Fibroblast of peridontal ligament (primary cell): ENCODE results near the gene GPRC5C.
"Not testable (repeated sequence)": the region's sequence is repeated elsewhere in the genome, so short reads cannot be mapped to it uniquely, and the experiment has no call there.

Source experiments
- DNase-seq: peaks from one replicate; pipeline ENCODE4 v3.0.0-alpha.2; 2010; ENCODE audit errors: extremely low read depth

GPRC5C gene

DNA sequence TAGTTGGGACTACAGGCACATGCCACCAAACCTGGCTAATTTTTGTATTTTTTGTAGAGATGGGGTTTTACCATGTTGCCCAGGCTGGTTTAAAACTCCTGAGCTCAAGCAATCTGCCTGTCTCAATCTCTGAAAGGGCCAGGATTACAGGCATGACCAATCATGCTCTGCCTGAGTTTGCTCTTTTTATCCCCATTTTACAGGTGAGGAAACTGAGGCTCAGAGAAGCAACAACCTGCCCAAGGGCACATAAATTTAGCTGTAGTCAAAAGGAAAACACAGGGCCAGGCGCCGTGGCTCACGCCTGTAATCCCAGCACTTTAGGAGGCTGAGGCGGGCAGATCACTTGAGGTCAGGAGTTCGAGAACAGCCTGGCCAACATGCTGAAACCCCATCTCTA, 26.6 kb upstream of the GPRC5C start:
- not testable (repeated sequence) for DNase-seq

DNA sequence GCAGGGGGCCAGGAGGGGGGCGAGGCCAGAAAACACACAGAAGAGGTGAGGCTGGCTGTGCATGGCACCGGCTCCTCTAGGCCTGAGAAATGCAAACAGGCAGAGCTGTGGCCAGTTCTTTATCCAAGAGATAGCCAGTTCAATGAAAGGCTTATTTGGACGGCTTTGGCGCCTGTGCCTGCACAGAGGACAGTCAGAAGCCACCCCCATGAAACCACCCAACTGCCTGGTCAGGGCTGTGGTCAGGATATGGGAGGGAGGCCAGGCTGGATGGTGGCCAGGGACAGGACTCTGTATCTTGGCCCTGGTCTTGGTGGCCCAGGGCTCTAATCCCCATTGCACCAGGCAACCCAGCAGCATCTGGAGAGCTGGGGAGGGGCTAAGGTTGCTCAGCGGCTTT, 24.5 kb upstream of the GPRC5C start:
- DNase-seq, result no peak

DNA sequence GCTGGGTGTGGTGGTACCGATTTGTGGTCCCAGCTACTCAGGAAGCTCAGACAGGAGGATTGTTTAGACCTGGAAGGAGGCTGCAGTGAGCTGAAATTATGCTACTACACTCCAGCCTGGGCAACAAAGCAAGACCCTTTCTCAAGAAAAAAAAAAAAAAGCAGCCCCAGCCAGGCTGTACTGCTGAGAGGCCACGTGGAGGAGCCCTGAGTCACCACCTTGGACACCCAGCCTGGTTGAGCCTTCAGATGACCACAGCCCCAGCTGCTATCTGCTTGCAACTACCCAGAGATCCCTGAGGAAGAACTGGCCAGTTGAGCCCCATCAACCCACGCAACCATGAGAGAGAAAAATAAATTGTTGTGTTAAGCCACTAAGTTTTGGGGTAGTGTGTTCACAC, 23.6 kb upstream of the GPRC5C start:
- DNase-seq, result no peak

DNA sequence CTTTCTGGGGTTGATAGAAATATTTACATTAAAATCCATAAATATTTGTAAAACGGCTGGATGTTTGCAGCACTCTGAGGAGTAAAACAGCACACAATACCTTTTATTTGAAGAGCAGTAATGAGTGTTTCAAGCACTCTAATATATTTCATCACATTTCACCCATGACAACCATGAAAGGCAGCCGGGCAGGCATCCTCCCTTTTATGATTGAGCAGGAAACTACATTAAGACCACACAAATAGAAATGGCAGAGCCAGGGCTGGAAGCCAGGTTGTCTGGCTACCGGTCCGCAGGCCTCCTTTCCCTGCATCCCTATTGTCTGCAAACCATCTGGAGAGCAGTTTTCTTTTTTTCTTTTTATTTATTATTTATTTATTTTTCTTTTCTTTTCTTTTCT, 23.1 kb upstream of the GPRC5C start:
- no peak for DNase-seq

DNA sequence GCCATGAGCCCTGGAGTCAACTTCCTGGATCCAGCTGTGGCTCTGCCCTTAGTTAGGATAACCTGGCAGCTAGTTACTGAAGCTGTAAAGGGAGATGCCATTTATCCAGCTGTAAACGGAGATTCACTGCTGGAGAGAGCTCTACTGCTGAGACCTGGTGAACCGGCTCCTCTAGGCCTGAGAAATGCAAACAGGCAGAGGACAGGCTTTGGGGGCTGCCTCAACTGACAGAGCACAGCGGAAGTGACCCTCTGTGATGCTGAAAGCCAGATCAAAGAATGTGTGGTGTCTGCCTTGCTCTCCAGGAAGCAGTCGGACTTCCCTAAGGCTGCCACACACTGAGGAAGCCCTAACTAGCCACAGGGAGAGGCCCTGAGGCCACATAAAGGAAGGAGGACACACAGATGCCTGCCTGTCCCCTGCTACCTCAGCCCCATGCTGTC, 21.9 kb upstream of the GPRC5C start:
- no peak for DNase-seq

DNA sequence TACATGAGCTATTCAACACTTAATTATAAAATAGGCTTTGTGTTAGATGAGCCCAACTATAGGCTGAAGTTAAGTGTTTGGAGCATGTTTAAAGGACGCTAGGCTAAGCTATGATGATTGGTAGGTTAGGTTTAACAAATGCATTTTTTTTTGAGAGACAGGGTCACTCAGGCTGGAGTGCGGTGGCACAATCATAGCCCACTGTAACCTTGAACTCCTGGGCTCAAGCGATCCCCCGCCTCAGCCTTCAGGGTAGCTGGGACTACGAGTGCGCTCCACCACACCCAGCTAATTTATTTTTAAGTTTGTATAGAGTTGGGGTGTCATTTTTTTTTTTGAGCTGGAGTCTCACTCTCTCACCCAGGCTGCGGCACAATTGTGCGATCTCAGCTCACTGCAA, 19.3 kb upstream of the GPRC5C start:
- no peak for DNase-seq

DNA sequence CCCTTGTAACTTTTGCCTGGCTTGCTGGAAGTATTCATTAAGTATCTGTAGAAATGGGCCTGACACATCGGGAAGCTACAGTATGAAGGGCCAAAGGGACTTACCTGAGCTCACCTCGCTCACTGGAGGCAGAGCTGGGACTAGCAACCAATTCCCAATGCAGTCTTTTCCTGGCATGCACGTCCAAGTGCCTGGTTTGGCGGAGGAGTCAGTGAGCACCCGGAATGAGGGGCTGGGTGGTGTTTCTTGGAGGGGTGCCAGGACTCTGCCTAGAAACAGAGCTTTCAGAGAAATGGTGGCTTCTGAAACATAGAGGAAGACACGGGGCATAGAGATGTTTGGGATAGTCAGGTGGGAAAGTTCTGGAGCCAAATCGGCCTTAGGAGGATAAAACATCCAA, 18.4 kb upstream of the GPRC5C start:
- no peak for DNase-seq

DNA sequence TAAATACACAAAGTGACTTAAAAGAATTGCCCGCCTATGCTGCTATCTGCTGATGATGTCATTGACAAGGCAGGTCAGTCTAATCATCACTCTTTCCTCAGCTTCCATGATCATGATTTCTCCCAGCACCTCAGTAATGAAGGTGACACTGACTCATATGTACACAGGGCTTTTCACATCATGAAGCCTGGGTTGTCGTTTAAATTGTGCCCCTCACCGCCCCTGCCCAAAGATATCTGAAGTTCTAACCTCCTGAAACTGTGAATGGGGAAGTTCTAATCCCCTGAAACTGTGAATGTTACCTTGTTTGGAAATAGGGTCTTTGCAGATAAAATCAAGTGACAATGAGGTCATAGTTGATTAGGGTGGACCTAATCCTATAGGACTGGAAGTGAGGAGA, 17.4 kb upstream of the GPRC5C start:
- no peak for DNase-seq

DNA sequence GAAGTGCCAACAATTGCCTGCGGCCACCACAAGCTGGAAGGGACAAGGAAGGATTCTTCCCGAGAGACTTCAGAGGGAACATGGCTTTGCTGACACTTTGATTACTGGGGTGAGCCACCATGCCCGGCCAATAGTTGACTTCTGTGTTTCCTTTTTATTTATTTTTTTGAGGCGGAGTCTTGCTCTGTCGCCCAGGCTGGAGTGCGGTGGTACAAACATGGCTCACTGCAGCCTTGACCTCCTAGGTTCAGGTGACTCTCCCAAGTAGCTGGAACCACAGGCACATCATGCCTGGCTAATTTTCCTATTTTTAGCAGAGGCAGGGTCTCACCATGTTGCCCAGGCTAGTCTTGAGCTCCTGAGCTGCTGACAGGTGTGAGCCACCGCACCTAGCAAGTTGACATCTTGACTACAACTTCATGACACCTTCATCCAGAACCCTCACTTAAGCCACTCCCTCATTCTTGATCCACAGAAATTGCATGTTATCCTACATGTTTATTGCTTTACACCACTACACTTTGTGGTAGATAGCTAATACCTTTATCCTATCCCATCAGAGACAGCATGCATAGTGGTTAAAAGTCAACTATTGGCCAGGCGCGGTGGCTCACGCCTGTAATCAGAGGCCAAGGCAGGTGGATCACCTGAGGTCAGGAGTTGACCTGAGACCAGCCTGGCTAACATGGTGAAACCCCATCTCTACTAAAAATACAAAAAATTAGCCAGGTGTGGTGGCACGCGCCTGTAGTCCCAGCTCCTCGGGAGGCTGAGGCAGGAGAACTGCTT, 16.1 kb upstream of the GPRC5C start:
- DNase-seq, result no peak

DNA sequence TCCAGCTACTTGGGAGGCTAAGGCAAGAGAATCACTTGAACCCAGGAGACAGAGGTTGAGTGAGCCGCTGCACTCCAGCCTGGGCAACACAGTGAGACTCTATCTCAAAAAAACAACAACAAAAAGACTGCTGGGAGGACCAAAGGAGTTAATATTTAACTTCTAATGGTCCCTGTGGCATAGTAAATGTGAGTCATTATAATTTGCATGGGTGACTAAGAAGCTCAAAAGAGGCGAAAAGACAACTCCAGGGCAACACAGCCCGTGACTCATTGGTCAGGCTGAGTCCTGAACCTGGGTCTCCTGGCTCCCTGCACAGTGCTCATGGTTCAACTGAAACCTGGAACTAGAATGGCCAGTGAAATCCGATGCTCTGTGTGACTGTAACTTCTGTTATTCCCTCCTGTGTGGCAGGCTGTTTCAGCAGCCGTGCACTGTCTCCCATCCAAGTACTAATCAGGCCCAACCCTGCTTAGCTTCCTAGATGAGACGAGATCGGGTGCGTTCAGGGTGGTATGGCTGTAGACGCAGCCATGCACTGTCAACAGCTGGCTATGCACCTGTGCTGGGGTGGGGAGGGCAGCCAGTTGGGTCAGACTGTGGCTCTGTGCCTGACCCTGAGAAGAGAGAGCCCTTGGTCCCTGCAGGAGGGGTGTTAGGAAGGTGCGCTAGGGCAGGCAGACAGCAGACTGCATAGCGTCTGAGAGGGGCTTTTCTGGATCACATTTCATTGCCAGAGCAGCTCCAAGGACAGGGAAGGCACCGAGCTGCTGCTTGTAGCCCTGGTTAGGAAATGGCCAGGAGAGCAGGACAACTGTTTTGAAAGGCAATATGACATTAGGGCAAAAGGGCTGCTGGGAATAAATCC, 14.5 kb upstream of the GPRC5C start:
- no peak for DNase-seq

DNA sequence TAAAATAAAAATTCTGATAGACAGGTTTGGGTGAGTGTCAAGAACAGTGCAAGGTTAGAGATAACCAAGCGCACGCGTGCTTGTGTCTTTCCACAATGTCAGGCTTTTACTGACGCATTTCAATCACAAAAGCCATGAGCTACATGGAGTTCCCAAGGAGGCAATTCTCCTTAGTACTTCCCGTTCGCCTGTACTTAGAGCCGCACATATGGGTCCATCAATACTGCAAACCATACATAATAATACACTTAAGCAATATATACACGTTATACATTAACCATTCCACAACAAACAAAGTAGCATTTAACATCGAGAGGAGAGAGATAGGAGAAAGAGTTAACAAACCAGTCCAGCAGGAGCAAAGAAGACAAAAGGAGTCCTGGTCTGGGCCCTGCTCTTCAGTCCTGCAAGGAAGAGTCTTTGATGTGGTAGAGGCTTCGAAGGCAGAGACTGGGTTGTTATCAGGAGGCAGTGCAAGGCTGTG, 11.9 kb upstream of the GPRC5C start:
- no peak for DNase-seq

DNA sequence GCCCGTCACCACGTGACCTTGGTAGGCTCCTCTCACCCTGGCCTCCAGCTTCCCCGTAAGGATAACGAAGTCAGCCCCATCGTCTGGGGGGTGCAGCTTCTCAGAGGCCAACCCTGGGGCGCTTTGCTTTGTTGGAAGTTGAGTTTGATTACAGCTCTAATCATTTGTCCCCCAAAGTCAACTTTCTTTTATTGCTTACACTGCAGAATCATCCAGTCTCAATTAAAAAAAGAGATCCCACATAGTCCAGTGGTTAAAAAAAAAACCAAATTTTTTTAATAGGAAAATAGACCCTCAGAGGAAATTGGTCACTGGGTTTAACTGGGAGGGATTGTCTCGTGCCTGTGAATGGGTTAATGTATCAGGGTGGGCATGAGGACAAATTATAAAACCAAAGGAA, 7.8 kb upstream of the GPRC5C start:
- no peak for DNase-seq

DNA sequence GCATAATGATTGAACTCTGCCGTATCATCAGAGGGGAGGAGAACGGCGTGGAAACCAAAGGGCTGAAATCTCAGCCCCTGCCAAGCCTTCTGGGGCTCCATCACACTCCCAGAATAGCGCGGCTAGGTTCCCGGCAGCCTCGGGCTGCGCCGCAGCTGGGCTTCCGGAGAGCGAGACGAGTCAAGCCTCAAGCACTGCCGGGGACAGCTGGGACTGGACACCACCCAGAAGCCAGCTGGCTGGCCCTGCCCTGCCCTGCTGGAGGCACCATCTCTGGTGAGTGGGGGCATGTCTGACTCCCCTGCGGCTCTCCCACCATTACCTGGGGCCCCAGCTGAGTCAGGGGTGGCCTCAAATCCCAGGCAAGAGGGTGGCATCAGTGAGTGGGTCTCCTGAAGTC, 7.2 kb upstream of the GPRC5C start:
- DNase-seq, result no peak

DNA sequence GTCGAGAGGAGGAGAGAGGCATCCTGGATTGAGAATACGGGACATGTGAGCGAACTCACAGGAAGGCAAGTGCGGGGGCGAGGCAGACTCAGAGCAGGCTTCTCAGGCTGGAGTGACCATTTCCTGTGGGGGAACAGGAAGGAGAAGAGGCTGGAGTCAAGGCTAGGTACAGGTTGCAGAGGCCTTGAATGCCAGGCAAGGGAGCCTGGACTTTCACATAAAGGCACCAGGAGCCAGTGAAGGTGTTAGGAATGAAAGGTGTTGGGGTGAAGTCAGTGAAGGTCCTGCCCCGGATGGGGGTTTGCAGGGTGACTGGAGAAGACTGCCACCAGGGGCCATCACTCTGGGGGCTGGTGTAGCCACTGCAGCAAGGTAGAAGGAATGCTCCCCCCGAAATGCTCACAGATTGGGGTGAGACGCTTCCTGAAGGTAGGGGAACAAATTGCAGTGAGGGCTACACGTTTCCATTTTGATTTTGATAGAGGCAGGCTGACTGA, 5.3 kb upstream of the GPRC5C start:
- no peak for DNase-seq

DNA sequence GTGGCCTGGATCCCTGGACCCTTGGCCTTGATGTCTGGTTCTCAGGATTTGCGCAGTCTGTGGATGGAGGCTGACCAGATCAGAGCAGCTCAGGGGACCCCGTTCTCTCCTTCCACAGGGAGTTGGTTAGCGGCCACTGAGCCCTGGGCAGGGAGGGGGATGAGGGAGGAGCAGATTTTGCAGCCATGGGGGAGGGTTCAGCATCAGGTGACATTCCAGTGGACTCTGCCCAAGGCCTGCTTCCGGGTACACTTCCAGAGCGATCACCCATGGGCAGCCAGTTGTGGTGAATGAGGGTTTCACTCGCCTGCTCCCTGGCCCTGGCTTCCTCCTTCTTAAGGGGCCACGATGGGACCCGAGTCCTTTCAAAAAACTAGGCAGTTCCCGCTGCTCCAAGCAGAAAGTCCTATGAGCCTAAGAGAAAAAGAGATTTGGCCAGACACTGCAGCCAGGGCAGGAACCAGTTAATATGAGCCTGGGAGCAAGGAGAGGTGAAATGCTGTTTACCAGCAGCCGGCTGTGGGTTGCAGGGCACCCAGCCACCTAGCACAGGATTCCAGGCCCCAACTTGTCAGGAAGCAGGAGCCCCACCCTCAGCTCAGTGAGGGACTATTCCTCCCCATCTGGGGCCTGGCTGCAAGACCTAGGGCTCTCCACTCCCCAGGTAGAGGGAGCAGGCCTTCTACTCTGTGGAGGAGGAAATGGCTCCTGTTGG, 4.7 kb upstream of the GPRC5C start:
- DNase-seq, result no peak

DNA sequence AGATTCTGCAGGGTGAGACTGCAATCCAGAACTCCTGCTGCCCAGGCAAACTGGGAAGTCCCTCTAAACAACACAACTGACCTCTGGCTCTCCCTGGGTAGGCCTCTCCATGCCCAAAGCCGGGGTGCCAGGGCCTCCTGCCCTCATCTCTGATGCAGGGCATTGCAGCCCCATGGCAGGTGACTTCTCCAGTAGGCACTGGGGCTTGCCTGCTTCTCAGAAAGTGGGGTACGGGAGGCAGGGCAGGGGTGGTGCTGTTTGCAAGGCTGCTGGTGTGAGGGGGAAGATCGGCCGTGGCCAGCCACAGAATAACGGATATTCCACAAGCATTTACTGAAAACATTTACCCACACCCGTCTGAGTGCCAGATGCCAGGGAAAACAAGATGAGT, 4.1 kb upstream of the GPRC5C start:
- DNase-seq, result no peak

DNA sequence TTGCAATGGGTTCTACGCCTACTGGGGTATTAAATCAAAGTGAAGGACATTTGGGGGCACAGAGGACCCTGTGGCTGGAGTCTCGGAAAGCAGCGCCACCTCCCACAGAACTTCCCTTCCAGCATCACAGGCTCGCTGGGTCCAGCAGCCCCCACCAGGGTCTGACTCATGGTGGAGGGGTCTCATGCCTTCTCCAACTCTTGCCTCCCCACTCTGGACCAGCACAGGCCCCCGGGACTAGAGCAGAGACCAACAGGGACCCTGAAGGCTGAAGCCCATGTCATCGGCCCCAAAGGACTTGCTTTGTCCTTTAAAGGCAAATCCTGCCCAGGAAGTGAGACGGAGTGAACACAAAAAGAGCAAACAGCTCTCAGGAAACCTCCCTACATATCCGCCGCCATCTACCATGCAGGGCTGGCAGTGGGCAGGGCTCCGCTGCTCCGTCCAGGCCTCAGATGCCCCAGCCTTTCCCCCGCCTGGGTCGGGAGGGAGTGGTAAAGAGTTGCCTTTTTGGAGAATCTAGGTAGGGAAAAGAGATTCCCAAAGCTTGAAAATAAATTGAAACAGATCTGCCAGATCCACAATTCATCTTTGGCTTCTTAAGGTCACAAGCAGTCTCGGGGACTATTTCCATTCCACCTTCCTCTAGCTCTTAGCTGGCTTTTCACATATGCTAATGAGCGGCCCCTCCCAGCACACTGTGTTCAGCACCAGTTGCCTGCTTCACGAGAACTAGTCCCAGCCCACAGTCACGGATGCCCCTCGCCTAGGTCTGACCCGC, 2.1 kb upstream of the GPRC5C start:
- no peak for DNase-seq

DNA sequence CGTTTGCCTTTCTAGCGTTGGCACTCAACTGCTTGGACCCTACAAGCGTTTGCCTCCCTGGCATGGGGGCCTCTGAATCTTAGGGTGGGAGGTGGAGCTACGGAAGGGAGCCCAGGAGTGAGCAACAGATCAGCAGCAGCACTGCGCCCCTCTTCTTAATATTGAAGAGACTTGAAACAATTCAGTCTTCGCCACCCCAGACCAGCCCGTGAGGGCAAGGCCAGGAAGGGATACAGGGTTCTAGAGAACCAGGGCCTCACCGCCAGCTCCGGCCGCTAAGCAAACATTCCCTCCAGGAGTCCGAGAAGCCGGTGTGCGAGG, 1.5 kb upstream of the GPRC5C start:
- DNase-seq, result no peak

DNA sequence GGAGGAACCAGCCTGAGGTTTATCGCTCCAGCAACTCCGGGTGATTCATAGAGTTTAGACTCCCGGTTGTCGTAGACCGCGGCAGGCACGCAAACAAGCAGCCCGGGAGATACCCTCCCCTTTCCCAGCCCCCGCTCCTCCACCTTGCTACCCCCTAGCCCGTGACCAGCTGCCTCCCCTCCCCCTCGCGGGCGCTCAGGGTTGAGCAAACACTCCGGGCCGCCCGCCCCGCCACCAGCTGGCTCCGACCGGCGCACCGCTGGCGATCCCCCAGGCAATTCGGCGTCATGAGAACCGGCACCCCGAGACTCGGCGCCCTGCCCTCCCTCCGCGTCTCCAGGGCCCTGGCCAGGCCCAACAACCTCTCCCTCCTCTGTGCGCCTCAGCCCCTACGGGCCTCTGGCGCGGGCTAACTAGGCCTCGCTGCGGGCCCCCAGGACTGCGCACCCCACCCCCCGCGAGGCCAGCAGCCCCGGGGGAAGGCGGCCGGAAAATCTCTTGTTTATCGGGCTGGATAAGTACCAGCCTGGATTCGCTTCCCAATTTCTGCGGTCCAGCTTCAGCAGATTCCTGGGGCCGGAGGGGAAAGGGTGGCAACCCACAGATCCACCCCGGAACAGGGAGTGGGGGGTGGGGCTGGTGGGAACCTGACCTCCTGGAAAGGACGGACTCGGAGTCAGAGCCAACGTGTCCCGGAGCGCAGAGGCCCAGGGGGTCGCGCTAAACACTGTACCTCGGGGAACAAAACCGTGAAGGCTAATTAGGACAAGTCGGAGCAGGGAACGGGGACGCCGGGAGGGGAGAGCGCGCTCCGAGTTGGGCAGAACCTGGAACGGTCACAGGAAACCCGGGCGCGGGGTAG, 951 bp upstream of the GPRC5C start:
- no peak for DNase-seq

DNA sequence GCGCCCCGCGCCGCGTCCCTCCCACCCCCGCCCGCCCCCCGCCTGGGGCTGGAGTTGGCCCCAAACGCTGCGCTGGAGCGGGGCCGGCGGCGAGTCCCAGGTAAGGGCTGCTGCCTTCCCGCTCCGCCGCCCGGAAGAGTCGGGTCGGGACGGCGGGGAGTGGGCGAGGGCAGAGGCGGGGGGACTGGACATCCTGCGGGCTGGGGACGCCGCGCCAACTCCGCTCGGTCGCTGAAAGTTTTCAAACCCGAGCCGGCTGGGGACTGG, 469 bp downstream of the GPRC5C start:
- no peak for DNase-seq
